Renal pelvis (tissue), 4 donors: ENCODE measurements around the gene EML6. TPM values are rescaled to one million over a fixed set of nuclear protein-coding genes. Genes with fewer than 3 reads are reported as not detected.
"Not testable (repeated sequence)": the region's sequence is repeated elsewhere in the genome, so short reads cannot be mapped to it uniquely, and the experiment has no call there.

Experiments
- DNase-seq: peaks from one replicate; pipeline ENCODE4 v3.0.0-alpha.2; 2013
- polyA plus RNA-seq, 3 donors: library from polyadenylated mRNA; unstranded; fragments of 120-200 nt; gene quantifications; one replicate each; pipeline ENCODE4 v1.2.1, GENCODE V29; 2013; ENCODE audit not compliant: insufficient read length in 3 of 3

EML6 gene
- polyA plus RNA-seq, 3 donors, result 11.8 to 21.9 (median 18.5) TPM

GRCh38 chr2:54841500-54841899, 118.0 kb downstream of the EML6 start:
- not testable (repeated sequence) for DNase-seq

- no peak for DNase-seq
Observed at GRCh38 chr2:54845094-54845493, 121.6 kb downstream of the EML6 start.

GRCh38 chr2:54845514-54845913, 122.1 kb downstream of the EML6 start:
- DNase-seq, result no peak

GRCh38 chr2:54850171-54851122, 127.0 kb downstream of the EML6 start:
- DNase-seq, result no peak

GRCh38 chr2:54853616-54854310, 130.3 kb downstream of the EML6 start:
- DNase-seq, result no peak

GRCh38 chr2:54855434-54855833, 132.0 kb downstream of the EML6 start:
- DNase-seq, result no peak

GRCh38 chr2:54858021-54858681, 134.7 kb downstream of the EML6 start:
- no peak for DNase-seq

- DNase-seq, result no peak
Observed at GRCh38 chr2:54859416-54859815, 136.0 kb downstream of the EML6 start.

GRCh38 chr2:54859997-54860701, 136.7 kb downstream of the EML6 start:
- no peak for DNase-seq

GRCh38 chr2:54862229-54862628, 138.8 kb downstream of the EML6 start:
- DNase-seq, result no peak

GRCh38 chr2:54862742-54863141, 139.3 kb downstream of the EML6 start:
- no peak for DNase-seq

GRCh38 chr2:54863660-54864059, 140.2 kb downstream of the EML6 start:
- DNase-seq, result no peak

- peak; percentile 42 for DNase-seq
Observed at GRCh38 chr2:54864096-54864495, 140.6 kb downstream of the EML6 start.

- no peak for DNase-seq
Observed at GRCh38 chr2:54864727-54865126, 141.3 kb downstream of the EML6 start.

- DNase-seq, result no peak
Observed at GRCh38 chr2:54866179-54866578, 142.7 kb downstream of the EML6 start.

- no peak for DNase-seq
Observed at GRCh38 chr2:54866868-54867267, 143.4 kb downstream of the EML6 start.

- DNase-seq, result no peak
Observed at GRCh38 chr2:54867457-54867856, 144.0 kb downstream of the EML6 start.

GRCh38 chr2:54871457-54872107, 148.1 kb downstream of the EML6 start:
- DNase-seq, result no peak

GRCh38 chr2:54872780-54873179, 149.3 kb downstream of the EML6 start:
- DNase-seq, result no peak

- DNase-seq, result not testable (repeated sequence)
Observed at GRCh38 chr2:54873236-54873635, 149.8 kb downstream of the EML6 start.

- no peak for DNase-seq
Observed at GRCh38 chr2:54876764-54877163, 153.3 kb downstream of the EML6 start.
